ENCODE data around the gene FAM216A. TPM values are rescaled to one million over a fixed set of nuclear protein-coding genes. Genes with fewer than 3 reads are reported as not detected.
A peak's percentile ranks its signal among the peaks of the same experiment; 100 is the strongest.

FAM216A gene
- total RNA-seq, 4 donors from 2014 or later: 1.4 to 13.2 (median 2.6) TPM

- H3K4me3 ChIP-seq: peak overlapping the region; percentile 57 to 86 (median 70)
- no peak for DNase-seq
- TF ChIP-seq CTCF (IDR thresholded peaks at IDR 0.05) (no peak), POLR2A (IDR thresholded peaks at IDR 0.05) (peak in 1 of 2 donors; percentile 48)
Observed at GRCh38 chr12:110467847-110468213, 815 bp upstream of the FAM216A start.

GRCh38 chr12:110475426-110475825 lies 6.8 kb downstream of the FAM216A start:
- H3K36me3 ChIP-seq: peaks cover 0 to under 1% (median 0%) of the 10 kb centered on the region in 3 donors
- H3K27ac ChIP-seq: no peak overlapping the region
- DNase-seq: no peak
- TF ChIP-seq POLR2A (IDR thresholded peaks at IDR 0.05) (no peak), CTCF (IDR thresholded peaks at IDR 0.05) (no peak)
- H3K27me3 ChIP-seq: no peaks in the 10 kb centered on the region
- H3K4me3 ChIP-seq: no peak overlapping the region
- H3K4me1 ChIP-seq: no peaks in the 10 kb centered on the region
- no peaks in the 10 kb centered on the region for H3K9me3 ChIP-seq

More at GRCh38 chr12:110467847-110468213, 815 bp upstream of the FAM216A start:
- no peaks in the 10 kb centered on the region for H3K27me3 ChIP-seq
- H3K9me3 ChIP-seq: no peaks in the 10 kb centered on the region
- peaks cover 0 to 11% (median 0%) of the 10 kb centered on the region in 3 donors for H3K36me3 ChIP-seq
- peak overlapping the region; percentile 88 to 98 (median 92) for H3K27ac ChIP-seq
- H3K4me1 ChIP-seq: peaks cover 0 to 14% (median 6%) of the 10 kb centered on the region in 4 donors

GRCh38 chr12:110498984-110499706 lies 30.5 kb downstream of the FAM216A start:
- TF ChIP-seq POLR2A (IDR thresholded peaks at IDR 0.05) (no peak), CTCF (IDR thresholded peaks at IDR 0.05) (no peak)
- Histone ChIP-seq H3K4me3 (no peak overlapping the region), H3K4me1 (peaks cover 0 to 16% (median 3%) of the 10 kb centered on the region in 4 donors), H3K36me3 (peaks cover 0 to 17% (median 3%) of the 10 kb centered on the region in 3 donors), H3K27me3 (no peaks in the 10 kb centered on the region), H3K9me3 (no peaks in the 10 kb centered on the region), H3K27ac (no peak overlapping the region)
- DNase-seq: no peak

GRCh38 chr12:110501399-110501751 lies 32.7 kb downstream of the FAM216A start:
- H3K27ac ChIP-seq: peak overlapping the region; percentile 89 to 96 (median 92)
- no peak for DNase-seq

GRCh38 chr12:110501752-110502738 lies 33.4 kb downstream of the FAM216A start, which contains the start of the genes RAD9B and VPS29:
Gene RAD9B (plus strand): TSS chr12:110502331. CDS start chr12:110502338, 7 bp downstream.
Gene VPS29 (minus strand): TSS chr12:110502111. CDS start chr12:110502051, 60 bp downstream.
- H3K36me3 ChIP-seq: no peaks in the 10 kb centered on the region
- H3K27me3 ChIP-seq: no peaks in the 10 kb centered on the region
- DNase-seq: peak; percentile 98 to 99 (median 99)
- no peaks in the 10 kb centered on the region for H3K9me3 ChIP-seq
- H3K27ac ChIP-seq: peak within 1 kb of the TSS; percentile 89 to 96 (median 92)
- peaks cover 0 to 16% (median 3%) of the 10 kb centered on the region in 4 donors for H3K4me1 ChIP-seq
- H3K4me3 ChIP-seq: peak within 1 kb of the TSS; percentile 70 to 99 (median 86)
- peak; percentile 90 to 92 for TF ChIP-seq POLR2A (IDR thresholded peaks at IDR 0.05)
- TF ChIP-seq CTCF (IDR thresholded peaks at IDR 0.05): no peak

More at GRCh38 chr12:110501399-110501751, 32.7 kb downstream of the FAM216A start:
- Histone ChIP-seq H3K4me1 (peaks cover 0 to 16% (median 3%) of the 10 kb centered on the region in 4 donors), H3K4me3 (peak overlapping the region; percentile 70 to 99 (median 86)), H3K36me3 (no peaks in the 10 kb centered on the region), H3K27me3 (no peaks in the 10 kb centered on the region), H3K9me3 (no peaks in the 10 kb centered on the region)
- TF ChIP-seq POLR2A (IDR thresholded peaks at IDR 0.05): no peak

Data from Peyer's patch (tissue), 4 donors.